A673 (cell line): ENCODE results near the gene ERMP1. TPM values are rescaled to one million over a fixed set of nuclear protein-coding genes. Genes with fewer than 3 reads are reported as not detected.

Experiments
- BruUV-seq: library from RNA; stranded (reverse); fragments of 400-500 nt; replicated peaks from 2 replicates; lab custom pipeline; 2021; lab: Mats Ljungman, UMichigan
- CTCF ChIA-PET: fragments of 300-600 bp; sonication (Branson Sonifier 250); formaldehyde crosslinking; loops from one replicate; lab custom pipeline; 2022; ENCODE audit warnings: antibody characterized with exemption; lab: Charles Lee
- POLR2A ChIA-PET: fragments of 300-600 bp; sonication (Branson Sonifier 250); formaldehyde crosslinking; loops from one replicate; lab custom pipeline; 2022; ENCODE audit warnings: antibody characterized with exemption; ENCODE audit not compliant: low non-redundant PET; lab: Charles Lee
- DNase-seq: peaks from one replicate; pipeline ENCODE4 v3.0.0-alpha.2; 2015; ENCODE audit warnings: low spot score
- H3K27ac ChIP-seq: fragments of 200-600 bp; sonication (generic); 2 replicates; pipeline ENCODE4 v1.5.1; 2016; ENCODE audit warnings: mixed run types, low read depth, mild to moderate bottlenecking, mixed read lengths, antibody characterized with exemption, low read length; ENCODE audit not compliant: poor library complexity, severe bottlenecking
- H3K27me3 ChIP-seq: fragments of 200-600 bp; sonication (generic); replicated peaks from 2 replicates; pipeline ENCODE4 v1.6.1; 2017; ENCODE audit warnings: mixed run types, low read depth, mild to moderate bottlenecking, mixed read lengths, antibody characterized with exemption, low read length; ENCODE audit not compliant: insufficient read depth, poor library complexity
- H3K36me3 ChIP-seq: fragments of 200-600 bp; sonication (generic); 2 replicates; pipeline ENCODE4 v1.6.1; 2016; ENCODE audit warnings: mixed run types, mild to moderate bottlenecking, mixed read lengths, antibody characterized with exemption, low read length; ENCODE audit not compliant: insufficient read depth, poor library complexity, severe bottlenecking
- H3K4me1 ChIP-seq: fragments of 200-600 bp; sonication (generic); 2 replicates; pipeline ENCODE4 v1.6.1; 2017; ENCODE audit warnings: mixed run types, mild to moderate bottlenecking, mixed read lengths, antibody characterized with exemption, low read length; ENCODE audit not compliant: insufficient read depth, poor library complexity, severe bottlenecking
- H3K4me3 ChIP-seq: fragments of 200-600 bp; sonication (generic); 2 replicates; pipeline ENCODE4 v1.5.1; 2016; ENCODE audit warnings: low read depth, mixed run types, mild to moderate bottlenecking, mixed read lengths, low read length; ENCODE audit not compliant: poor library complexity, severe bottlenecking
- H3K9me3 ChIP-seq: fragments of 200-600 bp; sonication (generic); 2 replicates; pipeline ENCODE4 v1.6.1; 2016; ENCODE audit warnings: mixed run types, low read depth, mild to moderate bottlenecking, mixed read lengths, antibody characterized with exemption, low read length; ENCODE audit not compliant: poor library complexity, severe bottlenecking
- CTCF ChIP-seq: fragments of 300-800, 200-600 bp; sonication (generic); conservative IDR thresholded peaks from 2 replicates; pipeline ENCODE4 v1.5.1; 2017; ENCODE audit warnings: low read depth, mild to moderate bottlenecking, antibody characterized with exemption, low read length, moderate library complexity, mixed read lengths
- EZH2 ChIP-seq: fragments of 200-600 bp; sonication (generic); IDR thresholded peaks from 2 replicates; pipeline ENCODE4 v1.6.1; 2017; ENCODE audit warnings: borderline replicate concordance, low read depth, mild to moderate bottlenecking, mixed read lengths, antibody characterized with exemption, low read length; ENCODE audit not compliant: poor library complexity, severe bottlenecking
- intact Hi-C: fragments of 100-400 bp; cut with micrococcal nuclease; formaldehyde crosslinking; loops from one replicate; pipeline ENCODE4 v1.10.0; 2022; ENCODE audit not compliant: unreplicated experiment
- total RNA-seq: library from RNA; stranded (reverse); gene quantifications from 2 replicates; pipeline ENCODE4 v1.2.3, GENCODE V29; 2021

Gene ERMP1
- total RNA-seq, 1 experiment from 2014 or later, result 11.5 TPM

GRCh38 chr9:5851445-5851844 lies 18.5 kb upstream of the ERMP1 start:
- ChIA-PET CTCF (no interaction called here), POLR2A (no interaction called here)
- Histone ChIP-seq H3K27ac (no peak overlapping the region), H3K4me1 (no peaks in the 10 kb centered on the region), H3K9me3 (no peaks in the 10 kb centered on the region), H3K27me3 (no peaks in the 10 kb centered on the region), H3K36me3 (no peaks in the 10 kb centered on the region), H3K4me3 (no peak overlapping the region)
- intact Hi-C loops, result no loop called here
- TF ChIP-seq EZH2 (no peak), CTCF (no peak)
- DNase-seq, result no peak
- BruUV-seq, result no TSS peak

DNA sequence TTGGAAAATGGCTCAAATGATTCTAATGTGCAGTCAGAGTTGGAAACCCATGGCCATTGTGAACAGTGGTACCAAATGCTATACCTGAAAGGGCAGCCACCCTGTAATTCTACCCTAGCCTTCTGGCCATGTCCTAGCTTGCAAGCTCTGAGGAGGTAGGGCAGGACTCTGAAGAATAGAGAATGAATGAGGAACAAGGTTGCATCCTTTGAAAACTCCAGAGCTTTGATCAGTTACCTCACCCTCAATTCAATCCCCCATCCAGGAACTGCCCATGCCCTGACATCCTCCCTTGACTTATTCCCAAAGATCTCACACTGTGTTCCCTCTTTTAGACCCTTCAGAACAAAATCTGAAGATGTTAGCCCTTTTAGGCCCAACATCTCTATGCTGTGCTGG lies 17.8 kb upstream of the ERMP1 start:
- no peak overlapping the region for H3K4me3 ChIP-seq
- ChIA-PET POLR2A (no interaction called here), CTCF (no interaction called here)
- H3K4me1 ChIP-seq, result no peaks in the 10 kb centered on the region
- DNase-seq, result no peak
- no peak overlapping the region for H3K27ac ChIP-seq
- no peaks in the 10 kb centered on the region for H3K9me3 ChIP-seq
- H3K27me3 ChIP-seq, result no peaks in the 10 kb centered on the region
- intact Hi-C loops, result no loop called here
- no peak for TF ChIP-seq EZH2
- TF ChIP-seq CTCF, result no peak
- no peaks in the 10 kb centered on the region for H3K36me3 ChIP-seq
- no TSS peak for BruUV-seq

GRCh38 chr9:5848372-5848882 lies 15.5 kb upstream of the ERMP1 start:
- POLR2A ChIA-PET, result no interaction called here
- peaks cover 9% of the 10 kb centered on the region for H3K4me1 ChIP-seq
- BruUV-seq, result no TSS peak

More at GRCh38 chr9:5848372-5848882, 15.5 kb upstream of the ERMP1 start:
- Histone ChIP-seq H3K27ac (no peak overlapping the region), H3K36me3 (no peaks in the 10 kb centered on the region), H3K27me3 (no peaks in the 10 kb centered on the region), H3K9me3 (no peaks in the 10 kb centered on the region), H3K4me3 (no peak overlapping the region)
- CTCF ChIA-PET, result no interaction called here
- no peak for DNase-seq
- TF ChIP-seq CTCF, result no peak
- no peak for TF ChIP-seq EZH2
- intact Hi-C loops, result no loop called here
